ENCODE data around the gene MED15.

Gene MED15

GRCh38 chr22:20575724-20576444 is 68.5 kb downstream of the MED15 start:
- no peak for FAIRE-seq
- no peak for TF ChIP-seq POLR2AphosphoS5 (IDR thresholded peaks at IDR 0.05; ENCODE audit: low read depth, low read length)
- no peak for TF ChIP-seq SPI1 (IDR thresholded peaks at IDR 0.05; ENCODE audit: low read depth, low read length)
- TF ChIP-seq POLR2A (IDR thresholded peaks at IDR 0.05; ENCODE audit: low read depth, low read length), result no peak
- no peak for TF ChIP-seq TAF1 (IDR thresholded peaks at IDR 0.05; ENCODE audit: low read depth, low read length)
- no peak for TF ChIP-seq POU2F2 (IDR thresholded peaks at IDR 0.05; ENCODE audit: low read depth, low read length)
- TF ChIP-seq PAX5 (IDR thresholded peaks at IDR 0.05; ENCODE audit: insufficient read depth, low read length, severe bottlenecking), result no peak

GRCh38 chr22:20576445-20576816 is 69.0 kb downstream of the MED15 start:
- peak; percentile 13 for FAIRE-seq
- TF ChIP-seq POU2F2 (IDR thresholded peaks at IDR 0.05; ENCODE audit: low read depth, low read length) (no peak), TAF1 (IDR thresholded peaks at IDR 0.05; ENCODE audit: low read depth, low read length) (no peak), SPI1 (IDR thresholded peaks at IDR 0.05; ENCODE audit: low read depth, low read length) (peak; percentile 21; the same call in 1 of the 2 replicates)
- no peak for DNase-seq (ENCODE audit: insufficient read length, low spot score)

More at GRCh38 chr22:20575724-20576444, 68.5 kb downstream of the MED15 start:
- no peak for DNase-seq (ENCODE audit: insufficient read length, low spot score)

DNA sequence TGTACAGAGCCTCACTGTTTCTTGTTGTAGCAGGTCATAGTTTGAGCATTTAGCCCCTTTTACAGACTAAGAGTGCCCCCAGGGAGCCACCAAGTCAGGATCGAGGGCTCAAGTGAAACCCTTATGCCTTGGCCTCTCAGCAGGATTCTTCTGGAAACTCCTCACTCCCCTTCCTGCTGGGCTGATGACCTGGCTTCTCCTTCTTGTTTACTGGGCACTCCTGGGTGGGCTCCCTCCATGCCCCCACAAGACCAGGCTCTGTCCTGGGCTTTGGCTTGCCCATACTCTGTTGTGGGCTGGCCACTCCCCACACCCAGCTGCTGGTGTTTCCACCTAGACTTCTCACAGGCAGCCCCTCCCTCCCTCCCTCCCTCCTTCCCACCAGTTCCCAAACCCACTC is 69.6 kb downstream of the MED15 start:
- TF ChIP-seq POLR2A (IDR thresholded peaks at IDR 0.05; ENCODE audit: low read depth, low read length) (no peak), PAX5 (IDR thresholded peaks at IDR 0.05; ENCODE audit: insufficient read depth, low read length, severe bottlenecking) (no peak), POLR2AphosphoS5 (IDR thresholded peaks at IDR 0.05; ENCODE audit: low read depth, low read length) (no peak), TAF1 (IDR thresholded peaks at IDR 0.05; ENCODE audit: low read depth, low read length) (no peak), SPI1 (IDR thresholded peaks at IDR 0.05; ENCODE audit: low read depth, low read length) (no peak), POU2F2 (IDR thresholded peaks at IDR 0.05; ENCODE audit: low read depth, low read length) (no peak)
- DNase-seq (ENCODE audit: insufficient read length, low spot score) (no peak), FAIRE-seq (no peak)

DNA sequence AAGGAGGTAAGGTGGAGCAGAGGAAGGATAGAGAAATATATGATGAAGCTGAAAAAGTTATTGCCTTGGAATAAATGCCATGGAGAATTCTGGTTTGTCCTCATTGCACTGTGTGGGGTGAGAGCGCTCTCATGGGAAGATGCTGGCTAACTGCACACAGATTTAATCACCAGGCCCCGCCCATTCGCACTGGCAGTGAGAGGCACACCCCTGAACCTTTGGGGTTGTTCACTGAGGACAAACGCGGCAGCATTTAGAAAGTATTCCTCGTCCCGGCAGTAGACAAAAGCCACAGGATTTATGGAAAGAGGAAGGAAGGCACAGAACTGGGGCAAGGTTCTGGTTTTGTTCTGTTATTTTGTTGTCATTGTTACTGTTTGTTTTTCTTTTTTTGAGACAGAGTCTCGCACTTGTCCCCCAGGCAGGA is 70.2 kb downstream of the MED15 start:
- FAIRE-seq (no peak), DNase-seq (ENCODE audit: insufficient read length, low spot score) (no peak)
- TF ChIP-seq POU2F2 (IDR thresholded peaks at IDR 0.05; ENCODE audit: low read depth, low read length) (no peak), POLR2AphosphoS5 (IDR thresholded peaks at IDR 0.05; ENCODE audit: low read depth, low read length) (no peak), TAF1 (IDR thresholded peaks at IDR 0.05; ENCODE audit: low read depth, low read length) (no peak), SPI1 (IDR thresholded peaks at IDR 0.05; ENCODE audit: low read depth, low read length) (no peak), PAX5 (IDR thresholded peaks at IDR 0.05; ENCODE audit: insufficient read depth, low read length, severe bottlenecking) (no peak), POLR2A (IDR thresholded peaks at IDR 0.05; ENCODE audit: low read depth, low read length) (no peak)

DNA sequence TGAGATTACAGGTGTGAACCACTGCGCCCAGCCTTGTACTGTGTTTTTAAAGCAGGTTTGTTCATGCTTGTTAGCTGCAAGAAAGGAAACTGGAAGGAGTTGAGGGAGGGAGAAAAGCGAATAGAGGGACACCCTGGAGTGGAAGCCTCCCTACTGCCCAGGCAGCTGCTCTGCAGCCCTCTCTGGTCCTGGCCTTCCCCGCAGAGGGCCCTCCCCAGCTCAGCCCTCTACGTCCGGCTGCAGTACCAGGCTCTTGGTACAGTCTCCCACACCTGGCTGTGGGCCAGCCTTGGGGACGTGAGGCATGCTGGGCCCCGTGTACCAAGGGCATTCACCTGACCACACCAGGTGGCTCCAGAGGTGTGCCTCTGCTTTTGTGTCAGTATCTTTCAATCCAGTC is 70.8 kb downstream of the MED15 start:
- DNase-seq (ENCODE audit: insufficient read length, low spot score), result no peak
- FAIRE-seq, result no peak
- TF ChIP-seq POLR2AphosphoS5 (IDR thresholded peaks at IDR 0.05; ENCODE audit: low read depth, low read length) (no peak), TAF1 (IDR thresholded peaks at IDR 0.05; ENCODE audit: low read depth, low read length) (no peak), POLR2A (IDR thresholded peaks at IDR 0.05; ENCODE audit: low read depth, low read length) (no peak), SPI1 (IDR thresholded peaks at IDR 0.05; ENCODE audit: low read depth, low read length) (no peak), PAX5 (IDR thresholded peaks at IDR 0.05; ENCODE audit: insufficient read depth, low read length, severe bottlenecking) (no peak), POU2F2 (IDR thresholded peaks at IDR 0.05; ENCODE audit: low read depth, low read length) (no peak)

DNA sequence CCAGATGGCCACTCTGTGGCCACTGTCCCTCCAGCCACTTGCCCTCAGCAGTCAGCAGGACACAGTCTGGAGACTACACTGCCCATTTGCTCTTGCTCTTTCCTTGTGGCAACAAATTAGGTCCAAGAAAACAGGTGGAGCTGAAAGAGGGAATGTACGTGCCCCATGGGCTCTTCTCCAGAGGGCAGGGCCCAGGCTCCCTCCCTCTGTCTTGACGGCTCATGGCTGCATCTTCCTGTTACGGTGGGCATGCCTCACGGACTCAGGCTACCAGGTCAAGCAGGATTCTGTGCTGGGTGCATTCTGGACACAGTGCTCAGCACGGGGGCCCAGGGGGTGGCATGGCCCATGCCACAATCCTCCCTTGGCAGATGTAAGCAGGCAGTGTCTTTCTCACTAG is 71.3 kb downstream of the MED15 start:
- DNase-seq (ENCODE audit: insufficient read length, low spot score) (no peak), FAIRE-seq (no peak)
- TF ChIP-seq POLR2AphosphoS5 (IDR thresholded peaks at IDR 0.05; ENCODE audit: low read depth, low read length), result no peak
- TF ChIP-seq TAF1 (IDR thresholded peaks at IDR 0.05; ENCODE audit: low read depth, low read length), result no peak
- TF ChIP-seq PAX5 (IDR thresholded peaks at IDR 0.05; ENCODE audit: insufficient read depth, low read length, severe bottlenecking), result no peak

- FAIRE-seq, result no peak
- no peak for DNase-seq (ENCODE audit: insufficient read length, low spot score)
- TF ChIP-seq POLR2A (IDR thresholded peaks at IDR 0.05; ENCODE audit: low read depth, low read length) (no peak), TAF1 (IDR thresholded peaks at IDR 0.05; ENCODE audit: low read depth, low read length) (no peak), POU2F2 (IDR thresholded peaks at IDR 0.05; ENCODE audit: low read depth, low read length) (no peak), POLR2AphosphoS5 (IDR thresholded peaks at IDR 0.05; ENCODE audit: low read depth, low read length) (no peak), SPI1 (IDR thresholded peaks at IDR 0.05; ENCODE audit: low read depth, low read length) (no peak), PAX5 (IDR thresholded peaks at IDR 0.05; ENCODE audit: insufficient read depth, low read length, severe bottlenecking) (no peak)
Observed at GRCh38 chr22:20579273-20580120, 72.1 kb downstream of the MED15 start.

- FAIRE-seq (no peak), DNase-seq (ENCODE audit: insufficient read length, low spot score) (no peak)
- no peak for TF ChIP-seq SPI1 (IDR thresholded peaks at IDR 0.05; ENCODE audit: low read depth, low read length)
- TF ChIP-seq POU2F2 (IDR thresholded peaks at IDR 0.05; ENCODE audit: low read depth, low read length), result no peak
- no peak for TF ChIP-seq TAF1 (IDR thresholded peaks at IDR 0.05; ENCODE audit: low read depth, low read length)
- no peak for TF ChIP-seq POLR2A (IDR thresholded peaks at IDR 0.05; ENCODE audit: low read depth, low read length)
- no peak for TF ChIP-seq POLR2AphosphoS5 (IDR thresholded peaks at IDR 0.05; ENCODE audit: low read depth, low read length)
- TF ChIP-seq PAX5 (IDR thresholded peaks at IDR 0.05; ENCODE audit: insufficient read depth, low read length, severe bottlenecking), result no peak
Observed at GRCh38 chr22:20580179-20580578, 72.8 kb downstream of the MED15 start.

DNA sequence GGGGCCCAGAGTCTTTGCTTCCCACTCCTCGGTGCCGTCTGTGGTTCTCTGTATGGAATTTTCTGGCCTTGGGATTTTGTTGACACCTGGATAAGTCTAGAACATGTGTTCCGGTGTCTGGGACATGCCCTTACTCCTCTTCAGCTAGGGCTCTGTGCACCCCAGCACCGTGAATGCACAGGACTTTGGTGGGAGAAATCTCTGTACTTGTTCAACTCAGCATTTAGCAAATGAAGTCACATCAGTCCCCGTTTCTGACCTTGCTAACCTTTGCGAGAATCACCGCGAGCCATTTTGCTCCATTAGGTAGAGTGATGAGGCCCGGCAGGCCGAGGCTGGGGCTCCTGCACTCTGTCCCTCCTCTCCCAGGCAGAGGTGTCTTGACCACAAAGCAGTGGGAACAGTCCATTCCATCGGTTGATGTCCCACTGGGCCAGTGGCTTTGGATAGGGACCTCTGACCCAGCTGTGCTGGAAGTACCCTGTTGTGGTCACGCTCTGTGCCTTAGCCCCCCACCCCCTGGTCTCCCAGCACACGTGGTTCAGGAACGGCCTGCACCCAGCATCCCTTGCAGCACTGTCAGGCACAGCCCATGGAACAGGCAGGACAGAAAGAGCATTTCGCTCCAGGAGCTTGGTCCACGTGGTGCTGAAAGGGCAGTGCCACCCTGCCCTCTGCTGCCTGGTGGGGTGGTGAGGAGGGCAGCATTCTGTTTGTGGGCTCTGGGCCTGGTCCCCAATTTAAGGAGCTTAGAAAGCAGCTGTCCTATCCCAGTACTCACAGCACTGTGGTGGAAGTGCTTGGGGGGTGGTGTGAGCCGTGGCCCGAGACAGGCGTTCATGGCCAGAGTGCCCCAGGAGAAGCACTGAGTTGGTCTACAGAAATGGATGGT is 73.4 kb downstream of the MED15 start:
- TF ChIP-seq TAF1 (IDR thresholded peaks at IDR 0.05; ENCODE audit: low read depth, low read length) (no peak), POLR2A (IDR thresholded peaks at IDR 0.05; ENCODE audit: low read depth, low read length) (no peak), POLR2AphosphoS5 (IDR thresholded peaks at IDR 0.05; ENCODE audit: low read depth, low read length) (no peak), SPI1 (IDR thresholded peaks at IDR 0.05; ENCODE audit: low read depth, low read length) (no peak), POU2F2 (IDR thresholded peaks at IDR 0.05; ENCODE audit: low read depth, low read length) (no peak), PAX5 (IDR thresholded peaks at IDR 0.05; ENCODE audit: insufficient read depth, low read length, severe bottlenecking) (no peak)
- FAIRE-seq (no peak), DNase-seq (ENCODE audit: insufficient read length, low spot score) (no peak)
